NCI-H1048 (cell line): ENCODE measurements around the gene CDC14A.
"Not testable (repeated sequence)": the region's sequence is repeated elsewhere in the genome, so short reads cannot be mapped to it uniquely, and the experiment has no call there.

Source experiments
- DNase-seq: peaks from one replicate; lab custom pipeline; 2025; lab: John Stamatoyannopoulos, UW

The CDC14A gene

GRCh38 chr1:100404821-100405220, 52.5 kb downstream of the CDC14A start:
- DNase-seq: no peak

GRCh38 chr1:100405902-100406301, 53.6 kb downstream of the CDC14A start:
- not testable (repeated sequence) for DNase-seq

- DNase-seq: not testable (repeated sequence)
Observed at GRCh38 chr1:100407390-100407789, 55.1 kb downstream of the CDC14A start.

- no peak for DNase-seq
Observed at GRCh38 chr1:100411019-100411418, 58.7 kb downstream of the CDC14A start.

GRCh38 chr1:100411574-100411973, 59.3 kb downstream of the CDC14A start:
- DNase-seq: no peak

- DNase-seq: no peak
Observed at GRCh38 chr1:100413035-100413434, 60.7 kb downstream of the CDC14A start.

GRCh38 chr1:100414693-100415497, 62.6 kb downstream of the CDC14A start:
- no peak for DNase-seq

GRCh38 chr1:100415498-100415778, 63.1 kb downstream of the CDC14A start:
- DNase-seq: no peak

GRCh38 chr1:100419072-100419471, 66.8 kb downstream of the CDC14A start:
- no peak for DNase-seq

GRCh38 chr1:100422065-100422464, 69.8 kb downstream of the CDC14A start:
- DNase-seq: no peak

GRCh38 chr1:100423832-100424337, 71.6 kb downstream of the CDC14A start:
- DNase-seq: no peak

- no peak for DNase-seq
Observed at GRCh38 chr1:100428160-100428559, 75.9 kb downstream of the CDC14A start.

GRCh38 chr1:100430325-100430756, 78.0 kb downstream of the CDC14A start:
- no peak for DNase-seq

GRCh38 chr1:100431954-100432353, 79.6 kb downstream of the CDC14A start:
- no peak for DNase-seq

- DNase-seq: no peak
Observed at GRCh38 chr1:100433563-100433962, 81.3 kb downstream of the CDC14A start.

GRCh38 chr1:100434831-100435230, 82.5 kb downstream of the CDC14A start:
- DNase-seq: no peak

- DNase-seq: no peak
Observed at GRCh38 chr1:100438375-100438774, 86.1 kb downstream of the CDC14A start.

- DNase-seq: no peak
Observed at GRCh38 chr1:100438789-100439188, 86.5 kb downstream of the CDC14A start.

GRCh38 chr1:100440075-100440809, 87.9 kb downstream of the CDC14A start:
- DNase-seq: no peak

- DNase-seq: no peak
Observed at GRCh38 chr1:100441146-100441545, 88.8 kb downstream of the CDC14A start.

GRCh38 chr1:100441651-100442050, 89.3 kb downstream of the CDC14A start:
- no peak for DNase-seq

- no peak for DNase-seq
Observed at GRCh38 chr1:100443811-100444571, 91.7 kb downstream of the CDC14A start.

GRCh38 chr1:100445565-100445964, 93.3 kb downstream of the CDC14A start:
- DNase-seq: no peak
